Peyer's patch (tissue), 4 donors: Measurements from ENCODE around the gene UBE2E2. TPM values are rescaled to one million over a fixed set of nuclear protein-coding genes. Genes with fewer than 3 reads are reported as not detected.
"Not testable (repeated sequence)": the region's sequence is repeated elsewhere in the genome, so short reads cannot be mapped to it uniquely, and the experiment has no call there.

Experiments
- DNase-seq, 3 donors: peaks; one replicate each; pipeline ENCODE4 v3.0.0-alpha.2; 2017 to 2019
- H3K27ac ChIP-seq, 4 donors: fragments of 200-600 bp; sonication (generic); one replicate each; pipeline ENCODE4 v1.5.1; 2016 to 2019
- H3K27me3 ChIP-seq, 2 donors: fragments of 200-600 bp; sonication (generic); one replicate each; pipeline ENCODE4 v1.5.1; 2019
- H3K36me3 ChIP-seq, 3 donors: fragments of 200-600 bp; sonication (generic); one replicate each; pipeline ENCODE4 v1.5.1; 2016 to 2019
- H3K4me1 ChIP-seq, 4 donors: fragments of 200-600 bp; sonication (generic); one replicate each; pipeline ENCODE4 v1.5.1; 2016 to 2019
- H3K4me3 ChIP-seq, 4 donors: fragments of 200-600 bp; sonication (generic); 1 replicate in 3 of 4; 2 replicates in 1 of 4; pipeline ENCODE4 v1.5.1; 2016 to 2019; ENCODE audit warnings: mild to moderate bottlenecking in 1 of 4
- H3K9me3 ChIP-seq, 4 donors: fragments of 200-600 bp; sonication (generic); one replicate each; pipeline ENCODE4 v1.5.1; 2016 to 2019; ENCODE audit warnings: mild to moderate bottlenecking in 1 of 4
- POLR2A ChIP-seq, 2 donors: fragments of 450-650 bp; IDR thresholded peaks; one replicate each; pipeline ENCODE4 v1.5.1; 2017; ENCODE audit warnings: antibody characterized with exemption in 2 of 2, mild to moderate bottlenecking in 2 of 2, moderate library complexity in 2 of 2
- total RNA-seq, 4 donors: library from RNA; depleted of rRNA; stranded (reverse); fragments of >200 nt; gene quantifications; one replicate each; pipeline ENCODE4 v1.1.0, GENCODE V29; 2016
- TF ChIP-seq, protein P1 (sequence below), 6 experiments: fragments of 450-650 bp in 4 of 6; fragments of 200-600 bp in 2 of 6; sonication (generic) in 1 of 6; IDR thresholded peaks; one replicate each; pipeline ENCODE4 v1.5.1; 2017 to 2019; ENCODE audit warnings: antibody characterized with exemption in 6 of 6, mild to moderate bottlenecking in 3 of 6, moderate library complexity in 1 of 6

Gene UBE2E2
- total RNA-seq, 4 donors from 2014 or later = 0.70 to 37.1 (median 20.8) TPM

DNA sequence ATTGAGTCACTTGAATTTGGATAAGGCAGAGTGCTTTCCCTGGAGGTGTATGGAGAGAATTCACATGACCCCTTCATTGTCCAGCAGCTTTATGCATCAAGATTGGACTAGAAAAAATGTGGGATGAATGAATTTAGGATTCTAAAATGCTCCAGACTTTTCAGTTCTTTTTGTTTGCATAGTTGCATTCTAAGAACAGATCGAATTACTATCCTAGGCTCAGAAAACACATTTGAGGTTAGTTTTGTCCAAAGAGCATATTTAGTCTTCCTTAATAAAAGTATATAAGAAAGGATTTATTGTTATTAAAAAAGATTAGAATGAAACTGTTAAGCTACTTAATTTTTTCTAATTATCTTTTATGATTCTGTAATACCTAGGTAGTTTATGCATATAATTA lies 127.4 kb downstream of the UBE2E2 start:
- Histone ChIP-seq H3K4me1 (no peaks in the 10 kb centered on the region), H3K9me3 (no peaks in the 10 kb centered on the region), H3K4me3 (no peak overlapping the region), H3K36me3 (no peaks in the 10 kb centered on the region), H3K27me3 (no peaks in the 10 kb centered on the region), H3K27ac (no peak overlapping the region)
- TF ChIP-seq, protein P1, sequence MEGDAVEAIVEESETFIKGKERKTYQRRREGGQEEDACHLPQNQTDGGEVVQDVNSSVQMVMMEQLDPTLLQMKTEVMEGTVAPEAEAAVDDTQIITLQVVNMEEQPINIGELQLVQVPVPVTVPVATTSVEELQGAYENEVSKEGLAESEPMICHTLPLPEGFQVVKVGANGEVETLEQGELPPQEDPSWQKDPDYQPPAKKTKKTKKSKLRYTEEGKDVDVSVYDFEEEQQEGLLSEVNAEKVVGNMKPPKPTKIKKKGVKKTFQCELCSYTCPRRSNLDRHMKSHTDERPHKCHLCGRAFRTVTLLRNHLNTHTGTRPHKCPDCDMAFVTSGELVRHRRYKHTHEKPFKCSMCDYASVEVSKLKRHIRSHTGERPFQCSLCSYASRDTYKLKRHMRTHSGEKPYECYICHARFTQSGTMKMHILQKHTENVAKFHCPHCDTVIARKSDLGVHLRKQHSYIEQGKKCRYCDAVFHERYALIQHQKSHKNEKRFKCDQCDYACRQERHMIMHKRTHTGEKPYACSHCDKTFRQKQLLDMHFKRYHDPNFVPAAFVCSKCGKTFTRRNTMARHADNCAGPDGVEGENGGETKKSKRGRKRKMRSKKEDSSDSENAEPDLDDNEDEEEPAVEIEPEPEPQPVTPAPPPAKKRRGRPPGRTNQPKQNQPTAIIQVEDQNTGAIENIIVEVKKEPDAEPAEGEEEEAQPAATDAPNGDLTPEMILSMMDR (IDR thresholded peaks at IDR 0.05) = no peak
- no peak for TF ChIP-seq POLR2A (IDR thresholded peaks at IDR 0.05)
- no peak for DNase-seq

DNA sequence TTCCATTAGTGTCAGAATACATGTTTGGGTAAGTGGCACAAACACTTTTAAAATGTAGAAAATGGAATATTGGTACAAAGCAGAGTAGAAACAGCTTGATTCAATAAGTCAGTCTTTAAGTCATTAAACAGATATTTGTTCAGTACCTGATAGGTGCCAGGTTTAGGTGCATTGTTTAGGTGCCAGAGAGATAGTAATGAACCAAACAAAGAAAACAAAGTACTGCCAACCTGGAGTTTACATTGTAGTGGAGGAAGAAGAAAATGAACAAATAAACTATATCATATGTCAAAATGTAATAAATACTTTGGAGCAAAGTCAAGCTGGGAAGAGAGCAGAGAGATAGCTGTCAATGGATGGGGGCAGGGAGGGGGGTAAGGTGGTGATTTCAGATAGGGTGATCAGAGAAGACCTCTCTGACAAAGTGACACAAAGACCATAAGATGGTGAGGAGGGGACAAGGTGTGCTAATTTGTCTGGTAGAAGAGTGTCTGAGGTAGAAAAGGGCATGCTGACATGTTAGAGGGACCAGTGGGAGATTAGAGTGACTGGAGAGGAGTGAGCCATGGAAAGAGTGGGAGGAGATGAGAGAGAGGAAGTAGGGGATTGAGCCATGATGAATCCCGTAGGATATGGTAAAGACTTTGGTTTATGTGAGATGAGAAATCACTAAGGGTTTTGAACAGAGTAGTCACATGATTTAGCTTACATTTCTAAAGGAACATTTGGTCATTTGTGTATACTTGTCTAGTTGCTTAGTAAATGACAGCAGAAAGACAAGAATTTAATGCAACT lies 128.2 kb downstream of the UBE2E2 start:
- H3K9me3 ChIP-seq = no peaks in the 10 kb centered on the region
- H3K36me3 ChIP-seq = no peaks in the 10 kb centered on the region
- no peak for DNase-seq
- H3K27ac ChIP-seq = no peak overlapping the region
- H3K4me3 ChIP-seq = no peak overlapping the region
- no peaks in the 10 kb centered on the region for H3K4me1 ChIP-seq
- no peaks in the 10 kb centered on the region for H3K27me3 ChIP-seq
- TF ChIP-seq, protein P1 (IDR thresholded peaks at IDR 0.05) = no peak
- TF ChIP-seq POLR2A (IDR thresholded peaks at IDR 0.05) = no peak

DNA sequence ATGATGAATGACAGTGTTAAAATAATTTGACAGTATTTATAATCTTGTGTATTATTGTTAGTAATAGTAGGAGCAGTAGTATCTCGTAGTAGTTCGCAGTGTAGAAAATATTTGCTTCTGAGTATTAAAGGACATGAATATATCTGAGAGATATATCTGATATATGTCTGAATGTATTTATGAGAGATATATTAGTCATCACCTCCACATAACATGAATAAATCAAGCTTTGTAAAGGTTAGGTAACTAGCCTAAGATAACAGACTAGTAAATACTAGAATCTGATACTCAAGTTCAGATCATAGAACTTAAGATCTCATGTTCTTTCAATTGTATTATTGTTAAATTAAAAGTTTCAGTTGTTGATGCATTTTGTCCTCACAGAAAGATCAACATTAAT lies 130.5 kb downstream of the UBE2E2 start:
- Histone ChIP-seq H3K9me3 (no peaks in the 10 kb centered on the region), H3K27ac (no peak overlapping the region), H3K4me1 (no peaks in the 10 kb centered on the region), H3K4me3 (no peak overlapping the region), H3K27me3 (no peaks in the 10 kb centered on the region), H3K36me3 (no peaks in the 10 kb centered on the region)
- DNase-seq = no peak
- TF ChIP-seq, protein P1 (IDR thresholded peaks at IDR 0.05) = no peak
- TF ChIP-seq POLR2A (IDR thresholded peaks at IDR 0.05) = no peak

DNA sequence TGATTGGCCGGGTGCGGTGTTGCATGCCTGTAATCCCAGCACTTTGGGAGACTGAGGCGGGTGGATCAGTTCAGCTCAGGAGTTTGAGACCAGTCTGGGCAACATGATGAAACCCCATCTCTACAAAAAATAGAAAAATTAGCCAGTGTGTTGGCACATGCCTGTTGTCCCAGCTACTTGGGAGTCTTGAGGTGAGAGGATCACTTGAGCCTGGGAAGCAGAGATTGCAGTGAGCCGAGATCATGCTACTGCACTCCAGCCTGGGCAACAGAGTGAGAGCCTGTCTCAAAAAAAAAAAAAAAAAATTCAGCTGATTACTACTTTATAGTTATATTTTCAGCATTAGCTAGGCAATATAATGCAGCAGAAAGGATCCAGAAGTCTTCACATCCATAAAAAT lies 133.7 kb downstream of the UBE2E2 start:
- not testable (repeated sequence) for H3K27ac ChIP-seq, H3K27me3 ChIP-seq

DNA sequence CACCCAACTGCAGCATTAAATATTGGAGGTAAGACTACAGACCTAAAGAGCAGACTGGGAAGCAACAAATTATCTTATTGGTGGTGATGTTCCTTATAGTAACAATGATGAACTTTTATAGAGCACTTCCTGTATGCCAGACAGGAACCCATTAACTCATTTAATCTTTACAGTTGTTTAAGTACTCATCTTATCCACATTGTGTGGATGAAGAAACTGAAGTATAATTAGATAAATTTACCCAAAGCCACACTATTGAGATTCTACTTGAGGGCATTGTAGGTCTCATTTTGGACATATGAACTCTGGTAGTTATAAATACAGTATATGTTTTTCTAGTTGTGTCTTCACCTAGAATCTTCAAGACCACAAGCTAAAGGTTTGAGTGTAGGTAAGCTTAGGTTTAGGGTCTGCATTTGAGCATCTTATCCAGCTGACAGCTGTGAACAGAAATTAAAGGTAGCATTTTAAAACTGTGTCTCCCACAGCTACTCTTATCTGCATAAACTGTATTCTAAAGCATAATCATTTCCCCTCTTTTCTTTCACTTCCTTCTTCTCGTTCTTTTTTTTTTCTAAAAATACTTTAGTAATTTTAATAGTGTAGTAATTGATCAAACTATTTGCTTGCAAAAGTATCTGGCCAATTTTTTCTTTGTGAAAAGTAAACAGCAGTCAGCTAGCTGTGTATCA lies 138.2 kb downstream of the UBE2E2 start:
- Histone ChIP-seq H3K27me3 (no peaks in the 10 kb centered on the region), H3K4me3 (no peak overlapping the region), H3K9me3 (no peaks in the 10 kb centered on the region), H3K36me3 (no peaks in the 10 kb centered on the region), H3K27ac (no peak overlapping the region), H3K4me1 (no peaks in the 10 kb centered on the region)
- TF ChIP-seq, protein P1 (IDR thresholded peaks at IDR 0.05) = no peak
- TF ChIP-seq POLR2A (IDR thresholded peaks at IDR 0.05) = no peak
- no peak for DNase-seq

More for the DNA sequence above, 133.7 kb downstream of the UBE2E2 start:
- H3K9me3 ChIP-seq, H3K4me1 ChIP-seq, DNase-seq, H3K4me3 ChIP-seq, H3K36me3 ChIP-seq: not testable (repeated sequence)

DNA sequence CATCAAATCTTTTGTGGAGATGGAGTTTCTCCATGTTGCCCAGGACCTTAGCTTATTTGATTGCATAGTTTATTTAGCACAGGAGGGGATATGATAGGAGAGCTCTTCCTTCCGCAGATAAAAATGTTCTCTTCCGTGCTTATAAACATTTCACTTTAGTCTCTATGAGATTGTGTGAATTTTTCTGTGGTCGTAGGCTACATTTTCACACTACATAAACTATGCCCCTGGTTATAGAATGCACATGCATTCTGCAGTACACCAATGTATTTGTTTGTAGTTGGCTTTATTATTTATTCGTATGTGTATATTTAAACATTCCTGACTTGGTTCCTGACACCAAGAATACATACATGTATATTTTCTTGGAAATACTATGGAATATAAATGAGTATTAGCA lies 139.2 kb downstream of the UBE2E2 start:
- no peaks in the 10 kb centered on the region for H3K9me3 ChIP-seq
- no peaks in the 10 kb centered on the region for H3K27me3 ChIP-seq
- H3K4me3 ChIP-seq = no peak overlapping the region
- H3K36me3 ChIP-seq = no peaks in the 10 kb centered on the region
- TF ChIP-seq POLR2A (IDR thresholded peaks at IDR 0.05) = no peak
- TF ChIP-seq, protein P1 (IDR thresholded peaks at IDR 0.05) = no peak
- no peak overlapping the region for H3K27ac ChIP-seq
- DNase-seq = no peak
- H3K4me1 ChIP-seq = no peaks in the 10 kb centered on the region
